ENCODE results near the gene MRPL17.

Gene MRPL17

DNA sequence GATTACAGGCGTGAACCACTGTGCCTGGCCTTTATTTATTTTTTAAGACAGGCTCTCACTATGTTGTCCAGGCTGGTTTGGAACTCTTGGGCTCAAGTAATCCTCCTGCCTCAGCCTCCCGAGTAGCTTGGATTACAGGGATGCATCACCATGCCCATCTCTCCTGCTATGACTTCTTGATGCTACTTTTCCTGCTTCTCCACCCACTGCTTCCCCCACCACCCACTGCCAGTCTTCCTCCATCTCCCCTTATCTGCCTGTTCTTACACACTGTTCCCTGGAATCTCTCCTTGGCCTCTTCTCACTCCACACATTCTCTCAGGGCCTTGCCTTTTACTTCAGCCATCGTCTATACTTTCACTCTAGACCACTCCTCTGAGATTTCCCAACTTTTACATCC is 46.7 kb downstream of the MRPL17 start:
- Histone ChIP-seq H3K9me2 (ENCODE audit: low read depth, low read length) (no peaks in the 10 kb centered on the region), H3K27ac (ENCODE audit: low read depth, low read length, poor library complexity, severe bottlenecking) (no peak overlapping the region), H3K4me2 (ENCODE audit: low read length) (no peak overlapping the region)

DNA sequence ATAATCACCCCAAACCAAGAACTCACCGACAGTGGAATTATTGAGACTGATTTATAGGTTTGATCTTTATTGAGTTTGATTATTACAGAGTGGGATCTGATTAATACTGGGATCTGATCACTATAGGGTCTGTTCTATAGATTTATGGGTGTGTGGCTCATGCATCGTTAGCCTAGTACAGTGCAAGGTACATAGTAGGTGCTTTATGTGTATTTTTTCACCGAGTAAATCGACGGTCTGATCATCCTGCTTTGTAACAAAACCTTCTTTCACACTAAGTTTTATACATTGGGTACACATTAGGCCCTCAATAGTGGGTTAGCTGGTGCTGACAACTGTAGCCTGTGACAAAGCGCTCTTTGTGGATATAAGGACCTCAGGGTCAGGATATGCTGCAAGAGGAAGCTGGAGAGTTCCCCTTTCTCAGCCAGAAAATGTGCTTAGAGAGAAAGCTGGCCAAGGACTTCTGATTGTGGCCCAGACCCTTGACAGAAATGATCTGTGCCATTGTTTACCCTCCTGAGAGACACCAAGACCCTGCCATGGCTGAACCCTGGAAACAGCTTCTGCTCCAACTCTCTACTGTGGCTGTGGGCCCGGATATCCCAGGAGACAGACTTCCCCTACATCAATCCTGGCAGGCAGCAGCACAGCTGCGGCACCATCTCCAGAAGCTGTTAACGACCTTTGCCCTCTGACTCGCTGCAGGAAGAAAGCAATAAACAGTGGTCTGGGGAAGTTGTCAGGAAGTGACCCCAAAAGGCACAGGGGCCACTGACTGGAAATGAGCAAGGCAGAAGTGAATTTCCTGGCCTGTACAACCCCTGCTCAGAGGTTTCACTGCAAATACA is 47.8 kb downstream of the MRPL17 start:
- Histone ChIP-seq H3K4me2 (ENCODE audit: low read length) (no peak overlapping the region), H2AFZ (ENCODE audit: low read length) (no peak overlapping the region), H3K36me3 (ENCODE audit: insufficient read depth, low read length) (no peaks in the 10 kb centered on the region), H3K79me2 (ENCODE audit: insufficient read depth, low read length) (no peaks in the 10 kb centered on the region), H3K9me3 (ENCODE audit: low read length) (no peaks in the 10 kb centered on the region), H3K9me2 (ENCODE audit: low read depth, low read length) (no peaks in the 10 kb centered on the region), H3F3A (ENCODE audit: insufficient read depth, low read length) (no peaks in the 10 kb centered on the region), H3K27ac (ENCODE audit: low read depth, low read length, poor library complexity, severe bottlenecking) (no peak overlapping the region), H3K4me3 (ENCODE audit: low read depth, low read length, poor library complexity, severe bottlenecking) (no peak overlapping the region), H3K27me3 (ENCODE audit: insufficient read depth, low read length) (peaks cover 10% of the 10 kb centered on the region; the same call in 1 of the 2 replicates), H3K9ac (ENCODE audit: low read length) (no peak overlapping the region), H3K4me1 (ENCODE audit: insufficient read depth, low read length, severe bottlenecking) (no peaks in the 10 kb centered on the region), H4K20me1 (ENCODE audit: insufficient read depth, low read length) (no peaks in the 10 kb centered on the region)
- TF ChIP-seq EZH2 (IDR thresholded peaks at IDR 0.05; ENCODE audit: borderline replicate concordance, low read length), result no peak
- TF ChIP-seq, protein P1, sequence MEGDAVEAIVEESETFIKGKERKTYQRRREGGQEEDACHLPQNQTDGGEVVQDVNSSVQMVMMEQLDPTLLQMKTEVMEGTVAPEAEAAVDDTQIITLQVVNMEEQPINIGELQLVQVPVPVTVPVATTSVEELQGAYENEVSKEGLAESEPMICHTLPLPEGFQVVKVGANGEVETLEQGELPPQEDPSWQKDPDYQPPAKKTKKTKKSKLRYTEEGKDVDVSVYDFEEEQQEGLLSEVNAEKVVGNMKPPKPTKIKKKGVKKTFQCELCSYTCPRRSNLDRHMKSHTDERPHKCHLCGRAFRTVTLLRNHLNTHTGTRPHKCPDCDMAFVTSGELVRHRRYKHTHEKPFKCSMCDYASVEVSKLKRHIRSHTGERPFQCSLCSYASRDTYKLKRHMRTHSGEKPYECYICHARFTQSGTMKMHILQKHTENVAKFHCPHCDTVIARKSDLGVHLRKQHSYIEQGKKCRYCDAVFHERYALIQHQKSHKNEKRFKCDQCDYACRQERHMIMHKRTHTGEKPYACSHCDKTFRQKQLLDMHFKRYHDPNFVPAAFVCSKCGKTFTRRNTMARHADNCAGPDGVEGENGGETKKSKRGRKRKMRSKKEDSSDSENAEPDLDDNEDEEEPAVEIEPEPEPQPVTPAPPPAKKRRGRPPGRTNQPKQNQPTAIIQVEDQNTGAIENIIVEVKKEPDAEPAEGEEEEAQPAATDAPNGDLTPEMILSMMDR (IDR thresholded peaks at IDR 0.05; ENCODE audit: low read length), result no peak

More for the DNA sequence above, 46.7 kb downstream of the MRPL17 start:
- no peaks in the 10 kb centered on the region for H3K4me1 ChIP-seq (ENCODE audit: insufficient read depth, low read length, severe bottlenecking)
- no peak overlapping the region for H3K4me3 ChIP-seq (ENCODE audit: low read depth, low read length, poor library complexity, severe bottlenecking)
- H3K27me3 ChIP-seq (ENCODE audit: insufficient read depth, low read length), result peaks cover 10% of the 10 kb centered on the region; the same call in 1 of the 2 replicates
- no peak overlapping the region for H3K9ac ChIP-seq (ENCODE audit: low read length)
- no peak overlapping the region for H2AFZ ChIP-seq (ENCODE audit: low read length)
- no peaks in the 10 kb centered on the region for H3K9me3 ChIP-seq (ENCODE audit: low read length)
- H4K20me1 ChIP-seq (ENCODE audit: insufficient read depth, low read length), result no peaks in the 10 kb centered on the region
- no peaks in the 10 kb centered on the region for H3F3A ChIP-seq (ENCODE audit: insufficient read depth, low read length)
- no peaks in the 10 kb centered on the region for H3K36me3 ChIP-seq (ENCODE audit: insufficient read depth, low read length)
- TF ChIP-seq EZH2 (IDR thresholded peaks at IDR 0.05; ENCODE audit: borderline replicate concordance, low read length), result no peak
- TF ChIP-seq, protein P1 (IDR thresholded peaks at IDR 0.05; ENCODE audit: low read length), result no peak
- no peaks in the 10 kb centered on the region for H3K79me2 ChIP-seq (ENCODE audit: insufficient read depth, low read length)

DNA sequence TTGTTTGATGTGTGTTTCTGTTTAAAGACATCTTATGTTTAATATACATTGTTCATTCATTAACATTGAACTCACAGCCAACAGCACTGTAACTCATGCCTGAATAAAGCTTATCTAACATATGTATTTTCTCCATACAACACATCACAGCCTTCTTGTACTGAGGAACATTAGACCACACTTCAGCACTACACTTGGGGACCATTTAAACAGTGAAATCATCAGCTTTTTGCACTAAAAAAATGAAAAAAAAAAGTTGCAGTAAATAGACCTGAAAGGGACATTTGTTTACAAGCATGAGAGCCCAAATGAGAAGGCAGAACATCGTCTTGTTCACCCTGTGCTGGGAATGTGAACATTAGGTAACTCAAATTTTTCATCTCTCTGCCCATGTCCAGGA is 48.6 kb downstream of the MRPL17 start:
- no peak overlapping the region for H3K9ac ChIP-seq (ENCODE audit: low read length)

More for the DNA sequence above, 48.6 kb downstream of the MRPL17 start:
- Histone ChIP-seq H4K20me1 (ENCODE audit: insufficient read depth, low read length) (no peaks in the 10 kb centered on the region), H3K27me3 (ENCODE audit: insufficient read depth, low read length) (peaks cover 10% of the 10 kb centered on the region; the same call in 1 of the 2 replicates), H3K4me2 (ENCODE audit: low read length) (no peak overlapping the region), H3K9me3 (ENCODE audit: low read length) (no peaks in the 10 kb centered on the region), H3K4me3 (ENCODE audit: low read depth, low read length, poor library complexity, severe bottlenecking) (no peak overlapping the region), H2AFZ (ENCODE audit: low read length) (no peak overlapping the region), H3F3A (ENCODE audit: insufficient read depth, low read length) (no peaks in the 10 kb centered on the region), H3K36me3 (ENCODE audit: insufficient read depth, low read length) (no peaks in the 10 kb centered on the region), H3K79me2 (ENCODE audit: insufficient read depth, low read length) (no peaks in the 10 kb centered on the region), H3K4me1 (ENCODE audit: insufficient read depth, low read length, severe bottlenecking) (no peaks in the 10 kb centered on the region), H3K27ac (ENCODE audit: low read depth, low read length, poor library complexity, severe bottlenecking) (no peak overlapping the region), H3K9me2 (ENCODE audit: low read depth, low read length) (no peaks in the 10 kb centered on the region)
- no peak for TF ChIP-seq EZH2 (IDR thresholded peaks at IDR 0.05; ENCODE audit: borderline replicate concordance, low read length)
- TF ChIP-seq, protein P1 (IDR thresholded peaks at IDR 0.05; ENCODE audit: low read length), result no peak
